ENCODE data around the gene BMP10.

The BMP10 gene

GRCh38 chr2:68850524-68850923, 20.7 kb downstream of the BMP10 start:
- no peak for DNase-seq (ENCODE audit: low spot score)

GRCh38 chr2:68849579-68850030, 21.6 kb downstream of the BMP10 start:
- DNase-seq (ENCODE audit: low spot score): no peak

GRCh38 chr2:68847751-68848150, 23.4 kb downstream of the BMP10 start:
- no peak for DNase-seq (ENCODE audit: low spot score)

GRCh38 chr2:68846091-68846490, 25.1 kb downstream of the BMP10 start:
- no peak for DNase-seq (ENCODE audit: low spot score)

GRCh38 chr2:68845043-68845442, 26.2 kb downstream of the BMP10 start:
- no peak for DNase-seq (ENCODE audit: low spot score)

GRCh38 chr2:68839260-68839833, 31.9 kb downstream of the BMP10 start:
- no peak for DNase-seq (ENCODE audit: low spot score)

- DNase-seq (ENCODE audit: low spot score): no peak
Observed at GRCh38 chr2:68838641-68839040, 32.6 kb downstream of the BMP10 start.

- DNase-seq (ENCODE audit: low spot score): no peak
Observed at GRCh38 chr2:68837861-68838341, 33.3 kb downstream of the BMP10 start.

- peak; percentile 66 for DNase-seq (ENCODE audit: low spot score)
Observed at GRCh38 chr2:68837164-68837860, 33.9 kb downstream of the BMP10 start.

- peak; percentile 51 for DNase-seq (ENCODE audit: low spot score)
Observed at GRCh38 chr2:68835621-68836020, 35.6 kb downstream of the BMP10 start.

- DNase-seq (ENCODE audit: low spot score): peak; percentile 27
Observed at GRCh38 chr2:68834737-68835376, 36.3 kb downstream of the BMP10 start.

GRCh38 chr2:68833162-68833561, 38.0 kb downstream of the BMP10 start:
- DNase-seq (ENCODE audit: low spot score): peak; percentile 32

- peak; percentile 46 for DNase-seq (ENCODE audit: low spot score)
Observed at GRCh38 chr2:68832233-68832869, 38.8 kb downstream of the BMP10 start.

GRCh38 chr2:68831686-68832232, 39.4 kb downstream of the BMP10 start:
- DNase-seq (ENCODE audit: low spot score): no peak

GRCh38 chr2:68829749-68830148, 41.4 kb downstream of the BMP10 start:
- DNase-seq (ENCODE audit: low spot score): no peak

GRCh38 chr2:68828887-68829708, 42.1 kb downstream of the BMP10 start:
- peak; percentile 44 for DNase-seq (ENCODE audit: low spot score)

GRCh38 chr2:68827666-68828065, 43.5 kb downstream of the BMP10 start:
- no peak for DNase-seq (ENCODE audit: low spot score)

- no peak for DNase-seq (ENCODE audit: low spot score)
Observed at GRCh38 chr2:68825866-68826265, 45.3 kb downstream of the BMP10 start.

- DNase-seq (ENCODE audit: low spot score): no peak
Observed at GRCh38 chr2:68824831-68825230, 46.4 kb downstream of the BMP10 start.

- no peak for DNase-seq (ENCODE audit: low spot score)
Observed at GRCh38 chr2:68822207-68822872, 48.9 kb downstream of the BMP10 start.

GRCh38 chr2:68819556-68819955, 51.6 kb downstream of the BMP10 start:
- no peak for DNase-seq (ENCODE audit: low spot score)
